ENCODE measurements around the gene KLLN. TPM values are rescaled to one million over a fixed set of nuclear protein-coding genes. Genes with fewer than 3 reads are reported as not detected.

KLLN gene
- total and polyA plus RNA-seq, 2 of the 13 experiments (the other 11 are each of a cell fraction or from before 2014, with no cell fraction given), result 0.08 to 0.44 TPM

GRCh38 chr10:87817609-87818504 is 45.5 kb downstream of the KLLN start, which contains the start of gene ATAD1 (continued):
- TF ChIP-seq ETS1 (CRISPR knock-in tag; IDR thresholded peaks at IDR 0.05), result no peak
- no peak for TF ChIP-seq ZNF619 (CRISPR knock-in tag; IDR thresholded peaks at IDR 0.05)
- peak; percentile 97 for TF ChIP-seq ZFX (CRISPR knock-in tag; IDR thresholded peaks at IDR 0.05; ENCODE audit: low read depth)
- peak; percentile 83 for TF ChIP-seq YEATS2 (CRISPR knock-in tag; IDR thresholded peaks at IDR 0.05; ENCODE audit: borderline replicate concordance)
- TF ChIP-seq ZNF10 (CRISPR knock-in tag; IDR thresholded peaks at IDR 0.05; ENCODE audit: borderline replicate concordance, low read depth), result no peak
- peak; percentile 15; the same call in 1 of the 2 replicates for TF ChIP-seq ELF3 (CRISPR knock-in tag; IDR thresholded peaks at IDR 0.05)
- no peak for TF ChIP-seq ZBTB46 (CRISPR knock-in tag; IDR thresholded peaks at IDR 0.05; ENCODE audit: borderline replicate concordance)
- TF ChIP-seq SUZ12 (IDR thresholded peaks at IDR 0.05; ENCODE audit: low read depth, low read length), result no peak
- peak; percentile 72 for TF ChIP-seq ZNF883 (CRISPR knock-in tag; IDR thresholded peaks at IDR 0.05; ENCODE audit: not compliant biosample characterization)
- no peak for TF ChIP-seq HNF4G (IDR thresholded peaks at IDR 0.05; ENCODE audit: borderline replicate concordance, low read depth, low read length)
- TF ChIP-seq HNF4G (CRISPR knock-in tag; IDR thresholded peaks at IDR 0.05; ENCODE audit: borderline replicate concordance, low read depth), result 0 out of 2 replicates have a peak, but pooled peaks have one; percentile 30
- no peak for TF ChIP-seq TFAP4 (IDR thresholded peaks at IDR 0.05; ENCODE audit: borderline replicate concordance, low read depth)
- TF ChIP-seq ZSCAN22 (CRISPR knock-in tag; IDR thresholded peaks at IDR 0.05), result no peak
- TF ChIP-seq EEA1 (CRISPR knock-in tag; IDR thresholded peaks at IDR 0.05; ENCODE audit: borderline replicate concordance), result no peak
- no peak for TF ChIP-seq ZMYM2 (CRISPR knock-in tag; IDR thresholded peaks at IDR 0.05)
- TF ChIP-seq ZNF562 (CRISPR knock-in tag; IDR thresholded peaks at IDR 0.05; ENCODE audit: borderline replicate concordance), result no peak
- TF ChIP-seq ZUFSP (CRISPR knock-in tag; IDR thresholded peaks at IDR 0.05; ENCODE audit: borderline replicate concordance), result no peak
- peak; percentile 60 for TF ChIP-seq YEATS4 (CRISPR knock-in tag; IDR thresholded peaks at IDR 0.05; ENCODE audit: borderline replicate concordance)
- no peak for TF ChIP-seq ZNF740 (CRISPR knock-in tag; IDR thresholded peaks at IDR 0.05)
- 0 out of 2 replicates have a peak, but pooled peaks have one; percentile 16 for TF ChIP-seq RNF2 (conservative IDR thresholded peaks at IDR 0.05; ENCODE audit: low read depth)
- peak; percentile 64; the same call in 1 of the 2 replicates for TF ChIP-seq ZNF816 (CRISPR knock-in tag; IDR thresholded peaks at IDR 0.05; ENCODE audit: borderline replicate concordance)
- TF ChIP-seq CEBPG (CRISPR knock-in tag; IDR thresholded peaks at IDR 0.05), result peak; percentile 23; the same call in 1 of the 2 replicates
- no peak for TF ChIP-seq MBNL3 (CRISPR knock-in tag; conservative IDR thresholded peaks at IDR 0.05)

All from HepG2 (cell line).